HepG2 (cell line): ENCODE data around the gene AHRR. TPM values are rescaled to one million over a fixed set of nuclear protein-coding genes. Genes with fewer than 3 reads are reported as not detected.
A peak's percentile ranks its signal among the peaks of the same experiment; 100 is the strongest.

Source experiments
- ATAC-seq: fragments of 200-7000 bp; cut with Tn5 transposase; 3 replicates; pipeline ENCODE4 v1.9.1; 2020; ENCODE audit warnings: mild to moderate bottlenecking, moderate library complexity
- BruUV-seq: library from RNA; stranded (reverse); fragments of 400-500 nt; replicated peaks from 2 replicates; lab custom pipeline; 2021; lab: Mats Ljungman, UMichigan
- CTCF ChIA-PET: fragments of 300-600 bp; formaldehyde crosslinking; extraction: SDS; loops from one replicate; lab custom pipeline; 2021; ENCODE audit warnings: low total read pairs, inconsistent platforms, low intra/inter-chr PET ratio; lab: Yijun Ruan, JAX
- POLR2A ChIA-PET: fragments of 350-600 bp; sonication (Branson Sonifier 250); formaldehyde crosslinking; loops from one replicate; lab custom pipeline; 2020; ENCODE audit warnings: antibody characterized with exemption, inconsistent platforms; lab: Yijun Ruan, JAX
- DNase-seq: peaks from one replicate; pipeline ENCODE4 v3.0.0-alpha.2; 2015; ENCODE audit warnings: low spot score
- FAIRE-seq: peaks from 3 replicates; lab custom pipeline; 2011; peaks lifted over from hg19 to GRCh38; lab: Jason Lieb, UNC
- H2AFZ ChIP-seq: one replicate; pipeline ENCODE4 v1.6.1; 2011; ENCODE audit warnings: low read length, inconsistent platforms
- H3K27ac ChIP-seq: fragments of 300-600 bp; 3 replicates; pipeline ENCODE4 v1.8.0; 2011; ENCODE audit warnings: mixed run types, mild to moderate bottlenecking, mixed read lengths, low read length, inconsistent platforms; ENCODE audit not compliant: insufficient read depth; ENCODE audit errors: extremely low read length
- H3K27me3 ChIP-seq, 2 experiments: fragments of 200-600 bp in 1 of 2; 2 replicates in 1 of 2; 3 replicates in 1 of 2; pipeline versions ENCODE4 v1.6.0 to v1.8.0; 2011; ENCODE audit warnings: low read length in 2 of 2, mild to moderate bottlenecking in 2 of 2, moderate library complexity in 2 of 2, inconsistent platforms in 1 of 2; ENCODE audit not compliant: insufficient read depth in 2 of 2, control insufficient read depth in 1 of 2
- H3K36me3 ChIP-seq, 2 experiments: fragments of 200-600 bp in 1 of 2; replicated peaks in 1 of 2; 2 replicates in 1 of 2; 3 replicates in 1 of 2; pipeline versions ENCODE4 v1.5.1 to v1.8.0; 2011; ENCODE audit warnings: low read length in 2 of 2, inconsistent platforms in 1 of 2; ENCODE audit not compliant: insufficient read depth in 2 of 2, control insufficient read depth in 1 of 2
- H3K4me1 ChIP-seq: 2 replicates; pipeline ENCODE4 v1.5.1; 2012; ENCODE audit warnings: low read length, inconsistent platforms; ENCODE audit not compliant: insufficient read depth
- H3K4me2 ChIP-seq: 2 replicates; pipeline ENCODE4 v1.6.0; 2011; ENCODE audit warnings: low read depth, low read length, inconsistent platforms
- H3K4me3 ChIP-seq, 3 experiments: fragments of 200-600 bp in 1 of 3; sonication (generic), shearing (Covaris generic) in 1 of 3; replicated peaks in 1 of 3; 2 replicates each; pipeline ENCODE4 v1.5.1; 2011 to 2016; ENCODE audit warnings: low read length in 3 of 3, inconsistent platforms in 2 of 3, low read depth in 2 of 3, mild to moderate bottlenecking in 2 of 3, control low read depth in 1 of 3, mixed read lengths in 1 of 3; ENCODE audit not compliant: insufficient read depth in 1 of 3
- H3K79me2 ChIP-seq: one replicate; pipeline ENCODE4 v1.6.1; 2011; ENCODE audit warnings: low read length, inconsistent platforms; ENCODE audit not compliant: insufficient read depth
- H3K9ac ChIP-seq: 2 replicates; pipeline ENCODE4 v1.6.0; 2011; ENCODE audit warnings: mild to moderate bottlenecking, low read depth, low read length, inconsistent platforms; ENCODE audit not compliant: insufficient read depth
- H3K9me3 ChIP-seq: 2 replicates; pipeline ENCODE4 v1.5.1; 2012; ENCODE audit warnings: mild to moderate bottlenecking, low read length
- H4K20me1 ChIP-seq: 2 replicates; pipeline ENCODE4 v1.6.0; 2011; ENCODE audit warnings: inconsistent platforms, mild to moderate bottlenecking, low read length, moderate library complexity; ENCODE audit not compliant: insufficient read depth
- ARNTL ChIP-seq: sonication (generic); formaldehyde crosslinking; IDR thresholded peaks from 2 replicates; pipeline ENCODE4 v1.4.0; 2020; ENCODE audit warnings: mild to moderate bottlenecking, missing genetic modification reagents
- ATF4 ChIP-seq, 2 experiments: fragments of 450-650 bp in 1 of 2; sonication (generic) in 1 of 2; formaldehyde crosslinking; IDR thresholded peaks; 2 replicates each; pipeline versions ENCODE4 v1.5.0 to v1.8.0; 2020 to 2022; ENCODE audit warnings: mild to moderate bottlenecking in 1 of 2, missing genetic modification reagents in 1 of 2
- ESRRA ChIP-seq: sonication (generic); formaldehyde crosslinking; IDR thresholded peaks from 2 replicates; pipeline ENCODE4 v1.5.1; 2020; ENCODE audit warnings: mild to moderate bottlenecking, low read depth, missing genetic modification reagents
- FOXP1 ChIP-seq, 2 experiments: fragments of 450-650 bp in 1 of 2; IDR thresholded peaks; 2 replicates each; pipeline ENCODE4 v1.6.1; 2017 to 2018; ENCODE audit warnings: antibody characterized with exemption in 1 of 2
- HES4 ChIP-seq: sonication (generic); formaldehyde crosslinking; IDR thresholded peaks from 2 replicates; pipeline ENCODE4 v1.9.0; 2021; ENCODE audit warnings: mild to moderate bottlenecking, missing genetic modification reagents, borderline replicate concordance
- KDM2A ChIP-seq: sonication (generic); formaldehyde crosslinking; IDR thresholded peaks from 2 replicates; pipeline ENCODE4 v1.4.0; 2020; ENCODE audit warnings: low read depth, missing genetic modification reagents, borderline replicate concordance
- PAF1 ChIP-seq: IDR thresholded peaks from 2 replicates; pipeline ENCODE4 v1.6.1; 2016; ENCODE audit warnings: missing genetic modification reagents, missing compliant biosample characterization
- SP5 ChIP-seq: IDR thresholded peaks from 2 replicates; pipeline ENCODE4 v1.6.1; 2016; ENCODE audit warnings: low read depth, borderline replicate concordance
- ZNF3 ChIP-seq: IDR thresholded peaks from 2 replicates; pipeline ENCODE4 v1.7.0; 2017; ENCODE audit warnings: inconsistent platforms
- ZNF460 ChIP-seq: sonication (generic); formaldehyde crosslinking; IDR thresholded peaks from 2 replicates; pipeline ENCODE4 v1.5.1; 2020; ENCODE audit warnings: missing genetic modification reagents, mild to moderate bottlenecking, borderline replicate concordance
- ZSCAN31 ChIP-seq: sonication (generic); formaldehyde crosslinking; IDR thresholded peaks from 2 replicates; pipeline ENCODE4 v1.5.0; 2020; ENCODE audit warnings: low read depth, mild to moderate bottlenecking, missing genetic modification reagents
- ZUFSP ChIP-seq: sonication (generic); formaldehyde crosslinking; IDR thresholded peaks from 2 replicates; pipeline ENCODE4 v1.9.0; 2021; ENCODE audit warnings: missing genetic modification reagents, mild to moderate bottlenecking, borderline replicate concordance
- WGBS: methylation state at CpG from one replicate; pipeline ENCODE4 v1.1.6; 2017; ENCODE audit warnings: low lambda C conversion rate; 5-methylcytosine and 5-hydroxymethylcytosine counted together
- in situ Hi-C: cut with HindIII; loops from 2 replicates; pipeline ENCODE4 v1.10.0; 2017; ENCODE audit warnings: low pct_unique_long_range_greater_than_20kb; ENCODE audit not compliant: extremely low pct_ligation_motif_present
- intact Hi-C: fragments of 100-400 bp; cut with micrococcal nuclease; formaldehyde crosslinking; loops from one replicate; pipeline ENCODE4 v1.10.0; 2022; ENCODE audit not compliant: unreplicated experiment
- polyA plus RNA-seq, 8 experiments: library from polyadenylated mRNA; depleted of rRNA in 3 of 8; stranded (reverse) in 7 of 8; unstranded in 1 of 8; fragments of >200 nt; fragmentation: Illumina TruSeq in 4 of 8; extraction: Trizol in 4 of 8; gene quantifications; 2 replicates each; pipeline versions ENCODE4 v1.2.1 to v1.2.3, GENCODE V29; 2011 to 2016; ENCODE audit warnings: low read depth in 4 of 8, missing spikeins in 1 of 8, mixed read lengths in 1 of 8; ENCODE audit not compliant: insufficient read depth in 1 of 8
- total RNA-seq, 5 experiments: library from RNA; depleted of rRNA; stranded (reverse); fragments of >200 nt; fragmentation: Illumina TruSeq; extraction: Trizol; gene quantifications; 2 replicates each; pipeline ENCODE4 v1.2.3, GENCODE V29; 2016; ENCODE audit warnings: low read depth in 1 of 5

The AHRR gene
- total and polyA plus RNA-seq, 2 of the 13 experiments (the other 11 are each of a cell fraction or from before 2014, with no cell fraction given) = 0.28 to 0.35 TPM

GRCh38 chr5:322942-323879, 1.7 kb downstream of the AHRR start:
- no peaks in the 10 kb centered on the region for H3K79me2 ChIP-seq
- no peak overlapping the region for H2AFZ ChIP-seq
- CTCF ChIA-PET = no interaction called here
- H3K4me1 ChIP-seq = peaks cover 23% of the 10 kb centered on the region
- H3K27ac ChIP-seq = no peak overlapping the region
- 0 out of 2 replicates have a peak overlapping the region, but pooled peaks have one; percentile 71 for H3K4me2 ChIP-seq
- H3K4me3 ChIP-seq = 0 out of 6 replicates have a peak overlapping the region, but pooled peaks of 1 of the 3 experiments have one; percentile 2
- no peak for DNase-seq
- no peak for ATAC-seq
- H3K9ac ChIP-seq = no peak overlapping the region
- in situ Hi-C loops = no loop called here
- TF ChIP-seq KDM2A = no peak
- TF ChIP-seq, all 625 proteins: peak for 0
- no peak for FAIRE-seq
- 71% methylated on average over 24 of the region's 30 CpGs for WGBS
- Histone ChIP-seq H3K9me3 (no peaks in the 10 kb centered on the region), H4K20me1 (0 out of 2 replicates have a peak, but pooled peaks cover 3% of the 10 kb centered on the region), H3K27me3 (peaks cover 4 to 35% of the 10 kb centered on the region in 2 experiments; a peak in 4 of 5 replicates), H3K36me3 (no peaks in the 10 kb centered on the region)
- POLR2A ChIA-PET = no interaction called here
- no TSS peak for BruUV-seq
- intact Hi-C loops = no loop called here

- H3K9ac ChIP-seq = no peak overlapping the region
- ChIA-PET POLR2A (no interaction called here), CTCF (no interaction called here)
- 67% methylated on average over 22 of the region's 24 CpGs for WGBS
- no peak overlapping the region for H3K4me2 ChIP-seq
- in situ Hi-C loops (no loop called here), intact Hi-C loops (no loop called here)
- H3K27me3 ChIP-seq = peaks cover 4 to 34% of the 10 kb centered on the region in 2 experiments; a peak in 4 of 5 replicates
- no peaks in the 10 kb centered on the region for H4K20me1 ChIP-seq
- H2AFZ ChIP-seq = no peak overlapping the region
- no peak overlapping the region for H3K4me3 ChIP-seq
- FAIRE-seq (no peak), ATAC-seq (no peak), DNase-seq (no peak)
- no TSS peak for BruUV-seq
- H3K4me1 ChIP-seq = 0 out of 2 replicates have a peak, but pooled peaks cover 10% of the 10 kb centered on the region
- H3K9me3 ChIP-seq = no peaks in the 10 kb centered on the region
- H3K27ac ChIP-seq = no peak overlapping the region
- H3K36me3 ChIP-seq = no peaks in the 10 kb centered on the region
- H3K79me2 ChIP-seq = no peaks in the 10 kb centered on the region
- TF ChIP-seq SP5 (no peak), ATF4 (CRISPR knock-in tag; IDR thresholded peaks at IDR 0.05) (no peak), ZNF460 (CRISPR knock-in tag) (no peak), ZNF3 (CRISPR knock-in tag) (no peak), ARNTL (no peak), ZUFSP (no peak), ESRRA (no peak), PAF1 (CRISPR knock-in tag) (no peak), FOXP1 (IDR thresholded peaks at IDR 0.05) (no peak), FOXP1 (CRISPR knock-in tag; IDR thresholded peaks at IDR 0.05) (no peak), ZSCAN31 (CRISPR knock-in tag) (no peak), HES4 (CRISPR knock-in tag) (no peak)
Measured at GRCh38 chr5:324736-325612, 3.5 kb downstream of the AHRR start.
